ENCODE data around the gene FMC1.
"Not testable (repeated sequence)": the region's sequence is repeated elsewhere in the genome, so short reads cannot be mapped to it uniquely, and the experiment has no call there.

The FMC1 gene

GRCh38 chr7:139340037-139340807, 915 bp upstream of the FMC1 start:
- DNase-seq (ENCODE audit: low spot score), result peak; percentile 86

- no peak for DNase-seq (ENCODE audit: low spot score)
Measured at GRCh38 chr7:139340808-139341057, 404 bp upstream of the FMC1 start.

- peak; percentile 84 for DNase-seq (ENCODE audit: low spot score)
Measured at GRCh38 chr7:139341776-139342226, 664 bp downstream of the FMC1 start.

GRCh38 chr7:139345042-139345441, 3.9 kb downstream of the FMC1 start:
- no peak for DNase-seq (ENCODE audit: low spot score)

- DNase-seq (ENCODE audit: low spot score), result no peak
Measured at GRCh38 chr7:139351027-139351426, 9.9 kb downstream of the FMC1 start.

- DNase-seq (ENCODE audit: low spot score), result no peak
Measured at GRCh38 chr7:139354729-139355128, 13.6 kb downstream of the FMC1 start.

GRCh38 chr7:139355320-139355719, 14.2 kb downstream of the FMC1 start:
- no peak for DNase-seq (ENCODE audit: low spot score)

- not testable (repeated sequence) for DNase-seq (ENCODE audit: low spot score)
Measured at GRCh38 chr7:139357729-139358506, 16.8 kb downstream of the FMC1 start.

- no peak for DNase-seq (ENCODE audit: low spot score)
Measured at GRCh38 chr7:139358541-139359365, 17.6 kb downstream of the FMC1 start.

- DNase-seq (ENCODE audit: low spot score), result peak; percentile 89
Measured at GRCh38 chr7:139359366-139360209, 18.5 kb downstream of the FMC1 start, which contains the start of gene LUC7L2. LUC7L2 (plus strand) TSS chr7:139359894; CDS start chr7:139360262, 368 bp downstream.

- DNase-seq (ENCODE audit: low spot score), result peak; percentile 96
Measured at GRCh38 chr7:139360210-139360947, 19.2 kb downstream of the FMC1 start.

- DNase-seq (ENCODE audit: low spot score), result no peak
Measured at GRCh38 chr7:139360948-139361307, 19.8 kb downstream of the FMC1 start.

- DNase-seq (ENCODE audit: low spot score), result no peak
Measured at GRCh38 chr7:139361523-139361922, 20.4 kb downstream of the FMC1 start.

- no peak for DNase-seq (ENCODE audit: low spot score)
Measured at GRCh38 chr7:139362302-139362701, 21.2 kb downstream of the FMC1 start.

- no peak for DNase-seq (ENCODE audit: low spot score)
Measured at GRCh38 chr7:139362981-139363380, 21.8 kb downstream of the FMC1 start.

GRCh38 chr7:139365336-139365735, 24.2 kb downstream of the FMC1 start:
- no peak for DNase-seq (ENCODE audit: low spot score)

- DNase-seq (ENCODE audit: low spot score), result no peak
Measured at GRCh38 chr7:139366400-139366799, 25.3 kb downstream of the FMC1 start.

GRCh38 chr7:139367438-139368155, 26.5 kb downstream of the FMC1 start:
- no peak for DNase-seq (ENCODE audit: low spot score)

GRCh38 chr7:139370301-139370942, 29.3 kb downstream of the FMC1 start:
- no peak for DNase-seq (ENCODE audit: low spot score)

GRCh38 chr7:139370943-139371313, 29.8 kb downstream of the FMC1 start:
- DNase-seq (ENCODE audit: low spot score), result no peak
